ENCODE measurements around the gene MED29. TPM values are rescaled to one million over a fixed set of nuclear protein-coding genes. Genes with fewer than 3 reads are reported as not detected.

MED29 gene
- polyA plus RNA-seq, 2 of the 4 experiments (the other 2 are of a cell fraction), result 47.7 to 57.5 TPM

- 0 out of 2 replicates have a peak, but pooled peaks have one; percentile 57 for TF ChIP-seq E2F6 (IDR thresholded peaks at IDR 0.05; ENCODE audit: borderline replicate concordance, low read depth)
- TF ChIP-seq ZSCAN20 (CRISPR knock-in tag; IDR thresholded peaks at IDR 0.05), result peak; percentile 55; the same call in 1 of the 2 replicates
- peak; percentile 80 for TF ChIP-seq ATOH8 (CRISPR knock-in tag; IDR thresholded peaks at IDR 0.05; ENCODE audit: low read depth)
- TF ChIP-seq TFCP2L1 (CRISPR knock-in tag; IDR thresholded peaks at IDR 0.05), result peak; percentile 91
- TF ChIP-seq MAX (IDR thresholded peaks at IDR 0.05), result peak; percentile 87
- TF ChIP-seq GATA3 (IDR thresholded peaks at IDR 0.05; ENCODE audit: borderline replicate concordance), result 0 out of 2 replicates have a peak, but pooled peaks have one; percentile 20
- TF ChIP-seq MYC (IDR thresholded peaks at IDR 0.05; ENCODE audit: borderline replicate concordance, low read length), result peak; percentile 59; the same call in 1 of the 2 replicates
- TF ChIP-seq BCL3 (IDR thresholded peaks at IDR 0.05), result no peak
- peak; percentile 70 for TF ChIP-seq EHF (CRISPR knock-in tag; IDR thresholded peaks at IDR 0.05)
- TF ChIP-seq FOSB (CRISPR knock-in tag; IDR thresholded peaks at IDR 0.05), result peak; percentile 70; the same call in 1 of the 2 replicates
- no peak for TF ChIP-seq MAZ (IDR thresholded peaks at IDR 0.05; ENCODE audit: borderline replicate concordance, low read depth, low read length)
- TF ChIP-seq JUN (IDR thresholded peaks at IDR 0.05), result peak in 1 of 2 experiments; percentile 75; a peak in 2 of 5 replicates
- TF ChIP-seq EHMT2 (IDR thresholded peaks at IDR 0.05; ENCODE audit: low read depth), result no peak
- TF ChIP-seq RCOR1 (IDR thresholded peaks at IDR 0.05; ENCODE audit: low read depth, low read length), result no peak
- TF ChIP-seq ZC3H11A (IDR thresholded peaks at IDR 0.05), result no peak
- TF ChIP-seq PHF8 (IDR thresholded peaks at IDR 0.05; ENCODE audit: borderline replicate concordance, low read depth), result no peak
- no peak for TF ChIP-seq SREBF2 (IDR thresholded peaks at IDR 0.05)
- TF ChIP-seq NPAS2 (CRISPR knock-in tag; IDR thresholded peaks at IDR 0.05; ENCODE audit: borderline replicate concordance), result no peak
- no peak for TF ChIP-seq REST (IDR thresholded peaks at IDR 0.05)
- TF ChIP-seq RAD21 (conservative IDR thresholded peaks at IDR 0.05 in 1 of 2, IDR thresholded peaks at IDR 0.05 in 1 of 2), result no peak
- TF ChIP-seq NFE2L2 (conservative IDR thresholded peaks at IDR 0.05; ENCODE audit: low read length), result no peak
- TF ChIP-seq FOSL2 (IDR thresholded peaks at IDR 0.05), result no peak
- TF ChIP-seq FOSL2 (CRISPR knock-in tag; IDR thresholded peaks at IDR 0.05), result peak; percentile 64
Measured at GRCh38 chr19:39428283-39429112, 37.3 kb downstream of the MED29 start (continued).
